Neural crest cell (in vitro differentiated cells): ENCODE results near the gene SYCE3. TPM values are rescaled to one million over a fixed set of nuclear protein-coding genes. Genes with fewer than 3 reads are reported as not detected.
"Not testable (repeated sequence)": the region's sequence is repeated elsewhere in the genome, so short reads cannot be mapped to it uniquely, and the experiment has no call there.

Experiments
- DNase-seq: peaks from one replicate; pipeline ENCODE4 v3.0.0; 2021; ENCODE audit warnings: low read depth, mixed read lengths, low spot score
- H3K27ac Mint-ChIP-seq: one replicate; pipeline ENCODE4 v1.8.0; 2021; ENCODE audit warnings: mild to moderate bottlenecking, mixed read lengths; ENCODE audit not compliant: unreplicated experiment
- H3K27me3 Mint-ChIP-seq: 2 replicates; pipeline ENCODE4 v1.8.0; 2021; ENCODE audit warnings: low read depth, mild to moderate bottlenecking, mixed read lengths
- H3K36me3 Mint-ChIP-seq: 2 replicates; pipeline ENCODE4 v1.8.0; 2021; ENCODE audit warnings: low read depth, mild to moderate bottlenecking, mixed read lengths
- H3K4me1 Mint-ChIP-seq: 2 replicates; pipeline ENCODE4 v1.8.0; 2021; ENCODE audit warnings: mixed read lengths
- H3K4me3 Mint-ChIP-seq: one replicate; pipeline ENCODE4 v1.8.0; 2021; ENCODE audit warnings: mild to moderate bottlenecking, mixed read lengths
- H3K9me3 Mint-ChIP-seq: 2 replicates; pipeline ENCODE4 v1.8.0; 2021; ENCODE audit warnings: mixed read lengths
- total RNA-seq: library from RNA; stranded (reverse); gene quantifications from 2 replicates; pipeline ENCODE4 v1.2.1, GENCODE V29; 2021
- TF ChIP-seq, protein P1 (sequence below): fragments of 200-600 bp; sonication (generic); conservative IDR thresholded peaks from 2 replicates; pipeline ENCODE4 v1.5.0; 2021; ENCODE audit warnings: antibody characterized with exemption, mild to moderate bottlenecking

Gene SYCE3
- total RNA-seq, 1 donor from 2014 or later: not detected

DNA sequence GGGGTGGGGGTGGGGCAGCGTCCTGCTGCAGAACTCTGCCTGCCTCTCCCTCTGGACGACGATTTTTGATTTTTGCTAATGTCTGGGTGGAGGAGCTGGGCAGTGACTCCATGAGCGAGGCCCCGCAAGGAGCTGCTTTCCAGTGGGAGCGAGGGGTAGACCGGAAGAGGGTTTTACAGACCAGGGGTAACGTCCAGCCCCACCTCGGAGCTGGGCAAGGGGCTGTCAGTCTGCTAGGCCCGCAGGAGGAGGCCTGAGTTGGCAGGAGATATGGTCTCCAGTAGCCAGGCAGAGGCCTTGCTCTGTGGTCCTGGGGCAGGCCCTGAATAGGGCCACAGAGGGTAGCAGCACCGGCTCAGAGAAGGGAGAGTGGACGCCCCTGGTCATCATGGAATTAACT is 46.9 kb upstream of the SYCE3 start:
- Mint-ChIP-seq H3K27me3 (peaks cover 3% of the 10 kb centered on the region), H3K4me3 (no peak overlapping the region), H3K9me3 (no peaks in the 10 kb centered on the region), H3K36me3 (no peaks in the 10 kb centered on the region), H3K4me1 (peaks cover 4% of the 10 kb centered on the region), H3K27ac (no peak overlapping the region)
- no peak for DNase-seq
- TF ChIP-seq, protein P1, sequence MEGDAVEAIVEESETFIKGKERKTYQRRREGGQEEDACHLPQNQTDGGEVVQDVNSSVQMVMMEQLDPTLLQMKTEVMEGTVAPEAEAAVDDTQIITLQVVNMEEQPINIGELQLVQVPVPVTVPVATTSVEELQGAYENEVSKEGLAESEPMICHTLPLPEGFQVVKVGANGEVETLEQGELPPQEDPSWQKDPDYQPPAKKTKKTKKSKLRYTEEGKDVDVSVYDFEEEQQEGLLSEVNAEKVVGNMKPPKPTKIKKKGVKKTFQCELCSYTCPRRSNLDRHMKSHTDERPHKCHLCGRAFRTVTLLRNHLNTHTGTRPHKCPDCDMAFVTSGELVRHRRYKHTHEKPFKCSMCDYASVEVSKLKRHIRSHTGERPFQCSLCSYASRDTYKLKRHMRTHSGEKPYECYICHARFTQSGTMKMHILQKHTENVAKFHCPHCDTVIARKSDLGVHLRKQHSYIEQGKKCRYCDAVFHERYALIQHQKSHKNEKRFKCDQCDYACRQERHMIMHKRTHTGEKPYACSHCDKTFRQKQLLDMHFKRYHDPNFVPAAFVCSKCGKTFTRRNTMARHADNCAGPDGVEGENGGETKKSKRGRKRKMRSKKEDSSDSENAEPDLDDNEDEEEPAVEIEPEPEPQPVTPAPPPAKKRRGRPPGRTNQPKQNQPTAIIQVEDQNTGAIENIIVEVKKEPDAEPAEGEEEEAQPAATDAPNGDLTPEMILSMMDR: no peak

DNA sequence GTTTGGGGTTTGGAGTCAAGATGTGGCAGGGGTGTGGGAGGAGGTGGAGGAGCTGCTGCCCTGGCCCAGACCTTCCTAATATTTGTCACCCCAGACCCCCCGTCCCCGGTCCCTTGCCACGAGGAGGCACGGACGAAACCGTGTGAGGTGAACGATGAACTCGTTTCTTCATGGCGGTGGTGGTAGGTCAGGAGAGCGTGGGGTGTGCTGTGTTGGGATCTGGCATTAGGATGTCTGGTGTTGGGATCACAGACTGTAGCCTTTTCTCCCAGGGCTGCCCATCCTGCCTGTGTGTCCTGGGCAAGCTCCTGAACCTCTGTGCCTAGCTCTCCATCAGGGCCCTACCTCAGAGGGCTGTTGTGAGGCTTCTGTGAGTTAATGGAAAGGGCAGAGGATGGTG is 46.3 kb upstream of the SYCE3 start:
- Mint-ChIP-seq H3K27ac (no peak overlapping the region), H3K27me3 (no peaks in the 10 kb centered on the region), H3K4me3 (no peak overlapping the region), H3K4me1 (peaks cover 4% of the 10 kb centered on the region), H3K36me3 (no peaks in the 10 kb centered on the region), H3K9me3 (no peaks in the 10 kb centered on the region)
- TF ChIP-seq, protein P1: no peak
- DNase-seq: no peak

DNA sequence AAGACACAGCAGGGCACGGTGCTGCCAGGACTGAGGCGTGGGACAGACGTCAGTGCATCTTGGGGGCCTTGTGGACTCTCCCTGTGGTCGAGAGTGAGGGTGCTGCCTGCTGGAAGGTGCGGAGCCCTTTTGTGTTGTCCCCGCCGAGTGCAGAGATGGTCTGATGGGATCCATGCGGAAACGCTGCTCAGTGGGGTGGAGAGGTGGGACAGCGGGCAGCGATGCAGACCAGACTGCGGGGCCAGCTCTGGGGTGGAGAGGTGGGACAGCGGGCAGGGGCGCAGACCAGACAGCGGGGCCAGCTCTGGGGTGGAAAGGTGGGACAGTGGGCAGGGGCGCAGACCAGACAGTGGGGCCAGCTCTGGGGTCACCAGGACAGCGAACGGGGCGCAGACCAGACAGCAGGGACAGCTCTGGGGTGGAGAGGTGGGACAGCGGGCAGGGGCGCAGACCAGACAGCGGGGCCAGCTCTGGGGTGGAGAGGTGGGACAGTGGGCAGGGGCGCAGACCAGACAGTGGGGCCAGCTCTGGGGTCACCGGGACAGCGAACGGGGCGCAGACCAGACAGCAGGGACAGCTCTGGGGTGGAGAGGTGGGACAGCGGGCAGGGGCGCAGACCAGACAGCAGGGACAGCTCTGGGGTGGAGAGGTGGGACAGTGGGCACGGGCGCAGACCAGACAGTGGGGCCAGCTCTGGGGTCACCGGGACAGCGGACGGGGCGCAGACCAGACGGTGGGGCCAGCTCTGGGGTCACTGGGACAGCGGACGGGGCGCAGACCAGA is 45.5 kb upstream of the SYCE3 start:
- H3K4me1 Mint-ChIP-seq, H3K27ac Mint-ChIP-seq, H3K9me3 Mint-ChIP-seq, H3K27me3 Mint-ChIP-seq, H3K36me3 Mint-ChIP-seq, DNase-seq: not testable (repeated sequence)
- H3K4me3 Mint-ChIP-seq: peak overlapping the region; percentile 44

DNA sequence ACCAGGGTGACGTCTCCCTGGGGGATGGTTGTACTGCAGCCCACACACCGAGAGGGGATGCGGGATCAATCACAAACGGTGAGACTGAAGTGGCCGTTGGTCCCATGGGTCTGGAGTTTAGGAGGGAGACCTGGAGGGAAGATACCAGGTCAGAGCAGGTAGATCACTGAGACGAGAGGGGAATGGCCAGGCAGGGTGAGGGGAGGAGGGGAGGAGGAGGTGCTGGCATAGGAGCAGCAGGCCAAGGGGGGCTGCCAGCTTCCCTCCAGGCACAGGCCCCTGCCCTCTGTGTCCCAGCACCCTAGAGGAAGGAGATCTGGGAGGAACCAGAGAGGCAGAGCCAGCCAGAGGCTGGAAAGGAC is 44.9 kb upstream of the SYCE3 start:
- H3K36me3 Mint-ChIP-seq: no peaks in the 10 kb centered on the region
- DNase-seq: no peak
- H3K27ac Mint-ChIP-seq: no peak overlapping the region
- H3K27me3 Mint-ChIP-seq: no peaks in the 10 kb centered on the region
- TF ChIP-seq, protein P1: no peak
- peaks cover 4% of the 10 kb centered on the region for H3K4me1 Mint-ChIP-seq
- H3K4me3 Mint-ChIP-seq: peak overlapping the region; percentile 44
- no peaks in the 10 kb centered on the region for H3K9me3 Mint-ChIP-seq

DNA sequence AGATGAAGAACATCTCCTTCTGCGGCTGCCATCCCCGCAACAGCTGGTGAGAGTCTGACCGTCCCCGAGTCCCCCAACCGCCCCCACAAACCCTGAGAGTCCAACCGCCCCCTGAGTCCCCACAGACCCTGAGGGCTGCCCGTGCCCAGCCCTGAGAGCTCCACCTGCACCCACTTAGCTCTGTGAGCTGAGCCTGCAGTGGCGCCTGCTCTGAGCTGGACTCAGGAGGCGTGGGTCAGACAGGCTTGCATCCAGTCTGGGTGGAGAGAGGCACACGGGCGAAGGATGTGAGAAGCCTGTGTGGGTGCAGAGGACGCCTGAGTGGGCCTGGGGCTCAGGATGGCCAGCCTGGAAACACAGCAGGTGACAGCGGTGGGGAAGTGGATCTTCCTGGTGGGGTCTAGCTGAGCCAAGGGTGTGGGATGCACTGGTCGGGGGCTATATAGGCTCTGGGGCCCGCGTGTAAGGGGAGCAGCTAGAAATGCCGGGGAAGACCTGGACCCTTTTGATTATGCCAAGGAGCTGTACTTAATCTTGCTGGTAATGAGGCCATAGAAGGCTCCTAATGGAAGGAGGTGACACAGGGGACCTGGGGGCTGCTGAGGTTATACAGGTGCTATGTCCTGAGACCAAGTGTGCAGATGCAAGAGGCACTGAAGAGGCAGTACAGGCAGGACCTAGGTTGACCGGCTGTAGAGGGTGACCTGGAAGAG is 44.4 kb upstream of the SYCE3 start:
- DNase-seq: no peak
- Mint-ChIP-seq H3K27ac (no peak overlapping the region), H3K4me3 (peak overlapping the region; percentile 44), H3K36me3 (no peaks in the 10 kb centered on the region), H3K27me3 (no peaks in the 10 kb centered on the region), H3K9me3 (no peaks in the 10 kb centered on the region), H3K4me1 (peaks cover 4% of the 10 kb centered on the region)
- TF ChIP-seq, protein P1: no peak
